ENCODE results near the gene MED13.

MED13 gene

DNA sequence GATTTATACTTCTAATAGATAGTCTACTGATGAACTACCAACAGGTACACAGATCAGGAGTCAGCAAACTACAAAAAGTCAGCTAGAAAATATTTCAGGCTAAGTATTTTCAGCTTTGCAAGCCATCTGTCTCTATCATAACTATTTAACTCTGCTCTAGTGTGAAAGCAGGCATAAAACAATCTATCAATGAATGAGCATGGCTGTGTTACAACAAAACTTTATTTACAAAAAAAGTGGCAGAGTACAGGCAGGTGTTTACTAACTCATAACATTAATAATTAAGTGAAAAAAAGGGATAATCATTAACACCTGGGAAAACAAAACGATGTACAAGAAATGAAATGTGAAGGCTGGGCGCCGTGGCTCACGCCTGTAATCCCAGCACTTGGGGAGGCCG lies 15.8 kb downstream of the MED13 start:
- Histone ChIP-seq H3K27me3 (ENCODE audit: control insufficient read depth in 3 of 3, insufficient read depth in 3 of 3, low read depth in 1 of 3, low read length in 3 of 3) (no peaks in the 10 kb centered on the region), H3K4ac (ENCODE audit: low read length) (no peak overlapping the region), H3K4me3 (ENCODE audit: low read length in 2 of 2) (no peak overlapping the region), H2BK15ac (ENCODE audit: low read length) (no peak overlapping the region), H3K14ac (ENCODE audit: low read length) (no peak overlapping the region), H3K79me1 (ENCODE audit: low read depth, low read length) (peaks cover 2% of the 10 kb centered on the region), H2AK5ac (ENCODE audit: low read depth, low read length) (no peak overlapping the region), H3K27ac (replicated peaks; ENCODE audit: low read length) (no peak overlapping the region), H2BK5ac (ENCODE audit: low read length) (no peak overlapping the region), H2BK12ac (ENCODE audit: low read length) (no peak overlapping the region), H3K4me1 (ENCODE audit: control insufficient read depth in 2 of 2, insufficient read depth in 1 of 2, low read depth in 1 of 2, low read length in 2 of 2) (no peaks in the 10 kb centered on the region), H3K36me3 (replicated peaks in 1 of 2; ENCODE audit: control insufficient read depth in 2 of 2, insufficient read depth in 2 of 2, low read length in 2 of 2) (peaks cover 8 to 98% of the 10 kb centered on the region in 2 donors), H4K8ac (ENCODE audit: low read depth, low read length) (no peak overlapping the region), H2AFZ (ENCODE audit: low read length) (no peak overlapping the region), H3K9me3 (replicated peaks in 1 of 2; ENCODE audit: control insufficient read depth in 2 of 2, insufficient read depth in 1 of 2, low read depth in 1 of 2, low read length in 2 of 2) (no peaks in the 10 kb centered on the region), H3K4me2 (ENCODE audit: insufficient read depth, low read length, poor library complexity, severe bottlenecking) (no peak overlapping the region), H2BK120ac (ENCODE audit: low read depth, low read length) (no peak overlapping the region), H3K9ac (ENCODE audit: low read depth, low read length, poor library complexity) (no peak overlapping the region), H3K23ac (ENCODE audit: low read depth, low read length, poor library complexity) (no peak overlapping the region), H4K91ac (ENCODE audit: low read depth, low read length, poor library complexity) (no peak overlapping the region), H3K18ac (ENCODE audit: low read length) (no peak overlapping the region)
- DNase-seq (ENCODE audit: low spot score): no peak
- no CpG with 5 or more reads among the region's 5 CpGs for WGBS, 2 donors (ENCODE audit: extremely low coverage in 2 of 2, insufficient read length in 2 of 2, insufficient replicate concordance in 1 of 2)

GRCh38 chr17:62048262-62048661 lies 16.8 kb downstream of the MED13 start:
- Histone ChIP-seq H2BK5ac (ENCODE audit: low read length) (no peak overlapping the region), H4K8ac (ENCODE audit: low read depth, low read length) (no peak overlapping the region), H3K27me3 (ENCODE audit: control insufficient read depth in 3 of 3, insufficient read depth in 3 of 3, low read depth in 1 of 3, low read length in 3 of 3) (no peaks in the 10 kb centered on the region), H2BK15ac (ENCODE audit: low read length) (no peak overlapping the region), H3K23ac (ENCODE audit: low read depth, low read length, poor library complexity) (no peak overlapping the region), H3K14ac (ENCODE audit: low read length) (no peak overlapping the region), H3K18ac (ENCODE audit: low read length) (no peak overlapping the region), H3K4me2 (ENCODE audit: insufficient read depth, low read length, poor library complexity, severe bottlenecking) (no peak overlapping the region), H2BK120ac (ENCODE audit: low read depth, low read length) (no peak overlapping the region), H3K27ac (replicated peaks; ENCODE audit: low read length) (no peak overlapping the region), H3K4ac (ENCODE audit: low read length) (no peak overlapping the region), H3K79me1 (ENCODE audit: low read depth, low read length) (peaks cover 3% of the 10 kb centered on the region), H2AK5ac (ENCODE audit: low read depth, low read length) (no peak overlapping the region), H3K9me3 (replicated peaks in 1 of 2; ENCODE audit: control insufficient read depth in 2 of 2, insufficient read depth in 1 of 2, low read depth in 1 of 2, low read length in 2 of 2) (no peaks in the 10 kb centered on the region), H4K91ac (ENCODE audit: low read depth, low read length, poor library complexity) (no peak overlapping the region), H3K9ac (ENCODE audit: low read depth, low read length, poor library complexity) (no peak overlapping the region), H2BK12ac (ENCODE audit: low read length) (no peak overlapping the region), H3K4me3 (ENCODE audit: low read length in 2 of 2) (no peak overlapping the region), H3K4me1 (ENCODE audit: control insufficient read depth in 2 of 2, insufficient read depth in 1 of 2, low read depth in 1 of 2, low read length in 2 of 2) (no peaks in the 10 kb centered on the region), H2AFZ (ENCODE audit: low read length) (no peak overlapping the region), H3K36me3 (replicated peaks in 1 of 2; ENCODE audit: control insufficient read depth in 2 of 2, insufficient read depth in 2 of 2, low read length in 2 of 2) (peaks cover 8 to 98% of the 10 kb centered on the region in 2 donors)
- no CpG with 5 or more reads among the region's 2 CpGs for WGBS, 2 donors (ENCODE audit: extremely low coverage in 2 of 2, insufficient read length in 2 of 2, insufficient replicate concordance in 1 of 2)
- no peak for DNase-seq (ENCODE audit: low spot score)

- Histone ChIP-seq H3K9me3 (replicated peaks in 1 of 2; ENCODE audit: control insufficient read depth in 2 of 2, insufficient read depth in 1 of 2, low read depth in 1 of 2, low read length in 2 of 2) (no peaks in the 10 kb centered on the region), H3K4me3 (ENCODE audit: low read length in 2 of 2) (no peak overlapping the region), H2BK12ac (ENCODE audit: low read length) (no peak overlapping the region), H4K91ac (ENCODE audit: low read depth, low read length, poor library complexity) (no peak overlapping the region), H2BK120ac (ENCODE audit: low read depth, low read length) (no peak overlapping the region), H2AK5ac (ENCODE audit: low read depth, low read length) (no peak overlapping the region), H3K23ac (ENCODE audit: low read depth, low read length, poor library complexity) (no peak overlapping the region), H3K4me1 (ENCODE audit: control insufficient read depth in 2 of 2, insufficient read depth in 1 of 2, low read depth in 1 of 2, low read length in 2 of 2) (no peaks in the 10 kb centered on the region), H3K27ac (replicated peaks; ENCODE audit: low read length) (no peak overlapping the region), H3K14ac (ENCODE audit: low read length) (no peak overlapping the region), H4K8ac (ENCODE audit: low read depth, low read length) (no peak overlapping the region), H3K27me3 (ENCODE audit: control insufficient read depth in 3 of 3, insufficient read depth in 3 of 3, low read depth in 1 of 3, low read length in 3 of 3) (no peaks in the 10 kb centered on the region), H3K18ac (ENCODE audit: low read length) (no peak overlapping the region), H3K9ac (ENCODE audit: low read depth, low read length, poor library complexity) (no peak overlapping the region), H2BK15ac (ENCODE audit: low read length) (no peak overlapping the region), H3K79me1 (ENCODE audit: low read depth, low read length) (peaks cover 3% of the 10 kb centered on the region), H3K4ac (ENCODE audit: low read length) (no peak overlapping the region), H2AFZ (ENCODE audit: low read length) (no peak overlapping the region), H3K4me2 (ENCODE audit: insufficient read depth, low read length, poor library complexity, severe bottlenecking) (no peak overlapping the region), H3K36me3 (replicated peaks in 1 of 2; ENCODE audit: control insufficient read depth in 2 of 2, insufficient read depth in 2 of 2, low read length in 2 of 2) (peaks cover 8 to 98% of the 10 kb centered on the region in 2 donors), H2BK5ac (ENCODE audit: low read length) (no peak overlapping the region)
- DNase-seq (ENCODE audit: low spot score): no peak
- WGBS, 2 donors (ENCODE audit: extremely low coverage in 2 of 2, insufficient read length in 2 of 2, insufficient replicate concordance in 1 of 2): no CpG with 5 or more reads among the region's 1 CpG
These were observed 19.6 kb downstream of the MED13 start for GRCh38 chr17:62045517-62045916.

- Histone ChIP-seq H2AFZ (ENCODE audit: low read length) (no peak overlapping the region), H3K14ac (ENCODE audit: low read length) (no peak overlapping the region), H2BK120ac (ENCODE audit: low read depth, low read length) (no peak overlapping the region), H3K9ac (ENCODE audit: low read depth, low read length, poor library complexity) (no peak overlapping the region), H3K18ac (ENCODE audit: low read length) (no peak overlapping the region), H4K8ac (ENCODE audit: low read depth, low read length) (no peak overlapping the region), H2BK15ac (ENCODE audit: low read length) (no peak overlapping the region), H3K27ac (replicated peaks; ENCODE audit: low read length) (no peak overlapping the region), H2BK12ac (ENCODE audit: low read length) (no peak overlapping the region), H3K23ac (ENCODE audit: low read depth, low read length, poor library complexity) (no peak overlapping the region), H3K36me3 (replicated peaks in 1 of 2; ENCODE audit: control insufficient read depth in 2 of 2, insufficient read depth in 2 of 2, low read length in 2 of 2) (peaks cover 8 to 98% of the 10 kb centered on the region in 2 donors), H3K4ac (ENCODE audit: low read length) (no peak overlapping the region), H2BK5ac (ENCODE audit: low read length) (no peak overlapping the region), H3K4me3 (ENCODE audit: low read length in 2 of 2) (no peak overlapping the region), H3K4me2 (ENCODE audit: insufficient read depth, low read length, poor library complexity, severe bottlenecking) (no peak overlapping the region), H4K91ac (ENCODE audit: low read depth, low read length, poor library complexity) (no peak overlapping the region), H2AK5ac (ENCODE audit: low read depth, low read length) (no peak overlapping the region), H3K4me1 (ENCODE audit: control insufficient read depth in 2 of 2, insufficient read depth in 1 of 2, low read depth in 1 of 2, low read length in 2 of 2) (no peaks in the 10 kb centered on the region), H3K27me3 (ENCODE audit: control insufficient read depth in 3 of 3, insufficient read depth in 3 of 3, low read depth in 1 of 3, low read length in 3 of 3) (no peaks in the 10 kb centered on the region), H3K9me3 (replicated peaks in 1 of 2; ENCODE audit: control insufficient read depth in 2 of 2, insufficient read depth in 1 of 2, low read depth in 1 of 2, low read length in 2 of 2) (no peaks in the 10 kb centered on the region), H3K79me1 (ENCODE audit: low read depth, low read length) (peaks cover 3% of the 10 kb centered on the region)
- DNase-seq (ENCODE audit: low spot score): no peak
- WGBS, 2 donors (ENCODE audit: extremely low coverage in 2 of 2, insufficient read length in 2 of 2, insufficient replicate concordance in 1 of 2): no CpG with 5 or more reads among the region's 4 CpGs
These were observed 20.0 kb downstream of the MED13 start for GRCh38 chr17:62045109-62045508.
